GM12891 (cell line): ENCODE data around the gene ATXN10.

Source experiments
- DNase-seq: peaks from one replicate; pipeline ENCODE4 v3.0.0; 2011; ENCODE audit warnings: low spot score; ENCODE audit not compliant: insufficient read length
- FAIRE-seq: peaks from 2 replicates; lab custom pipeline; 2011; peaks lifted over from hg19 to GRCh38; lab: Jason Lieb, UNC
- PAX5 ChIP-seq: IDR thresholded peaks from 2 replicates; pipeline ENCODE4 v1.6.1; 2011; ENCODE audit warnings: low read length, moderate library complexity, mild to moderate bottlenecking; ENCODE audit not compliant: insufficient read depth, severe bottlenecking
- POLR2A ChIP-seq: IDR thresholded peaks from 2 replicates; pipeline ENCODE4 v1.6.1; 2011; ENCODE audit warnings: low read depth, low read length, control low read depth
- POLR2AphosphoS5 ChIP-seq: IDR thresholded peaks from 2 replicates; pipeline ENCODE4 v1.6.1; 2011; ENCODE audit warnings: low read depth, low read length, control low read depth
- POU2F2 ChIP-seq: IDR thresholded peaks from 2 replicates; pipeline ENCODE4 v1.6.1; 2011; ENCODE audit warnings: low read depth, mild to moderate bottlenecking, control low read depth, low read length, moderate library complexity
- SPI1 ChIP-seq: IDR thresholded peaks from 2 replicates; pipeline ENCODE4 v1.6.1; 2011; ENCODE audit warnings: low read depth, low read length, control low read depth
- TAF1 ChIP-seq: IDR thresholded peaks from 2 replicates; pipeline ENCODE4 v1.6.1; 2011; ENCODE audit warnings: low read depth, low read length, control low read depth

ATXN10 gene

DNA sequence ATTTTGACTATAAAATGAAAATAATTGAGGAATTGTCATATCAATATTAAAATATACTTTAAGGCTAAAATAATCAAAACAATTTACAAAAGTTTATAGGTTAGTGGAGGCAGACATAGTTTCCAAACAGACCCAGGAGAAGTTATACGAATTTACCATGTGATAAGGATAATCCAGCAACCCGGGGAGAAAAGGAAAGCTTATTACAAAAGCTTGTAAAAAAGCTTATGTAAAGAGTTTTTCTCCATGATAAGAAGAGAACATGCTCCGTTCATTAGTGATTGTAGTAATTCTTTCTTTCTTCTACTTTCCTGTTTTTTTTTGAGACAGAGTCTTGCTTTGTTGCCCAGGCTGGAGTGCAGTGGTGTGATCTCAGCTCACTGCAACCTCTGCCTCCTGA is 79.0 kb downstream of the ATXN10 start:
- DNase-seq (no peak), FAIRE-seq (no peak)
- TF ChIP-seq POU2F2 (no peak), TAF1 (no peak), SPI1 (no peak), PAX5 (no peak), POLR2AphosphoS5 (no peak), POLR2A (no peak)

DNA sequence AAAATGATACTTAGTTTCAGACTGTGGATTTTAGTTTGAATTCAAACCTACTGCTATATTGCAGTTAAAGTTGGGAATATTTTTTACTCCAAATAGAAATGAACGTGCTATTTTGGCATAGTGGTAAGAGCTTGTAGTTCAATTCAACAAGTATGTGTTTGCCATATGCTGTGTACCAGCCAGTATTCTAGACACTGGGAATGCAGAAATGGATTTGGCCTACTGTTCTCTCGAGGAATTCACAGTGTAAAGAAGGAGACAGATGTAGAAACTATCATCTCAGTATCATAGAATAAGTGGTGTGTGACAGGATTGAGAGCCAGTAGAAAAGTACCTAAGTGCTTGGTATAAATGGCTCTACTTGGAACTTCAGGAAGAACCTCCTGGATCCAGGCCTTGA is 80.4 kb downstream of the ATXN10 start:
- DNase-seq, result no peak
- TF ChIP-seq POU2F2 (no peak), PAX5 (no peak), POLR2A (no peak), POLR2AphosphoS5 (no peak), SPI1 (no peak), TAF1 (no peak)
- peak; percentile 5 for FAIRE-seq

- TF ChIP-seq TAF1 (no peak), POLR2AphosphoS5 (no peak), SPI1 (no peak), POU2F2 (no peak), PAX5 (no peak), POLR2A (no peak)
- DNase-seq (no peak), FAIRE-seq (no peak)
Measured at GRCh38 chr22:45754822-45755221, 83.2 kb downstream of the ATXN10 start.

DNA sequence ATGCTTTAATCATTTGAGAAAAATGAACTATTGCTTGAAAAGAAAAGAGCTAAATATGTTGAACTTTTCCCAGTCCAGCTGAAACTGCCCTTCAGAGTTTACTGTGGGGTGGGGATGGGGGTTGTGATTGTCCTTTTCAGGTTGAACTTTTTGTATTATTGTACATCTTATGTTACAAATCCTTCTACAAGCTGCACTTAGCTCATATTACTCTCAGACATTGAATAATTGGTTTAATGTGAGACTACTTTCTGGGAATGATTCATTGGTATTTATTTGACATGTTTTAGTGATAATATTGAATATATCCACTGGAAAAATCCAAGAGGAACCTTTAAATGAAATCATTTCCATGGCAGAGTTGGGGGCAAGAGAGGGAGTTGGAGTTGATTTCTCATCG is 84.9 kb downstream of the ATXN10 start:
- TF ChIP-seq PAX5, result no peak
- no peak for TF ChIP-seq SPI1
- no peak for TF ChIP-seq TAF1
- no peak for TF ChIP-seq POU2F2
- no peak for TF ChIP-seq POLR2AphosphoS5
- no peak for TF ChIP-seq POLR2A
- FAIRE-seq (no peak), DNase-seq (no peak)

DNA sequence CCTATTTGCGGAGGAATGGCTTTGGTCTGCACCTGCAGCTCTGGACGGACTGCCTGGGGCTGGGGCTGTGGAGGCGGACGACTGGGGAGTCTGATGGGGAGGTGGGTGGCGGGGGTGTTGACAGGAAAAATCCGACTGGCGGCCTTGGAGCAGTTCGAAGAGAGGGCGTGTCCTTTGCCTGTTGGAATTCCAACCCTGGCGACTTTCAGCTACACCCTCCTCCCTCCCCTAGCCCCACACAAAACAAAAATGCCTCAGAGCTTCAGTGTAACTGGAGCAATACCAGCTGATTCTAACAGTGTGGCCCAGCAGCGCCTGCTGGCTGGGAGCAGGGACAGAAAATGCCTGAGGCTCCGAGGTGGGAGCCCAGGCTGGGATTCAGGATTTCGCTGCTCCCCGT is 85.4 kb downstream of the ATXN10 start:
- TF ChIP-seq POLR2A, result no peak
- no peak for TF ChIP-seq SPI1
- TF ChIP-seq PAX5, result no peak
- TF ChIP-seq TAF1, result no peak
- TF ChIP-seq POLR2AphosphoS5, result no peak
- TF ChIP-seq POU2F2, result no peak
- DNase-seq, result no peak
- FAIRE-seq, result no peak

GRCh38 chr22:45757936-45758335 is 86.3 kb downstream of the ATXN10 start:
- FAIRE-seq (no peak), DNase-seq (no peak)
- TF ChIP-seq PAX5 (no peak), TAF1 (no peak), POLR2AphosphoS5 (no peak), POU2F2 (no peak), POLR2A (no peak), SPI1 (no peak)

- no peak for DNase-seq
- FAIRE-seq, result no peak
- TF ChIP-seq POU2F2 (no peak), SPI1 (no peak), POLR2AphosphoS5 (no peak), PAX5 (no peak), TAF1 (no peak)
Measured at GRCh38 chr22:45758603-45759002, 87.0 kb downstream of the ATXN10 start.

DNA sequence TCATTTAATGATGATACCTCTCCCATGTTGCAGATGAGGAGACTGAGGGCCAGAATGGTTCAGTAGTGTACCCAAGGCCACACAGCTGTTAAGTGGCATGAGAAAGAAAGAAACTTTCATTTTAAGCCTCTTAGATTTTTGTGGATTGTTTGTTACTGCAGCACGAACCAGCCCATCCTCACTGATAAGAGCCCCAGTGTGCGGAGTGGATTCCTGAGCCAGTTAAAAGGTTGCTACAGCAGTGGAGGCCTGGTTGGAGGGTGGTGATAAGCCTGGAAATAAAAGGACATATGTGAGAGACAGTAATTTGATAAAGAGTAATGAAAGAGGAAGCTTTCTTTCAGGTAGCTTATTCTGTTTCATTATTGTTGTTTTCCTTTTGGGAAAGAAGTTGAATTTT is 89.0 kb downstream of the ATXN10 start:
- TF ChIP-seq POLR2AphosphoS5, result no peak
- TF ChIP-seq PAX5, result no peak
- TF ChIP-seq POLR2A, result no peak
- TF ChIP-seq POU2F2, result no peak
- TF ChIP-seq TAF1, result no peak
- no peak for TF ChIP-seq SPI1
- no peak for FAIRE-seq

GRCh38 chr22:45762545-45763235 is 91.1 kb downstream of the ATXN10 start:
- no peak for TF ChIP-seq POU2F2
- TF ChIP-seq POLR2A, result no peak
- TF ChIP-seq SPI1, result no peak
- TF ChIP-seq PAX5, result no peak
- DNase-seq (no peak), FAIRE-seq (no peak)

More for the DNA sequence above, 89.0 kb downstream of the ATXN10 start:
- no peak for DNase-seq

GRCh38 chr22:45763236-45763624 is 91.6 kb downstream of the ATXN10 start:
- DNase-seq (no peak), FAIRE-seq (no peak)
- TF ChIP-seq POLR2A, result no peak
